ENCODE results near the gene POSTN. TPM values are rescaled to one million over a fixed set of nuclear protein-coding genes. Genes with fewer than 3 reads are reported as not detected.

POSTN gene
- total RNA-seq, 1 experiment from 2014 or later: 0.33 TPM

DNA sequence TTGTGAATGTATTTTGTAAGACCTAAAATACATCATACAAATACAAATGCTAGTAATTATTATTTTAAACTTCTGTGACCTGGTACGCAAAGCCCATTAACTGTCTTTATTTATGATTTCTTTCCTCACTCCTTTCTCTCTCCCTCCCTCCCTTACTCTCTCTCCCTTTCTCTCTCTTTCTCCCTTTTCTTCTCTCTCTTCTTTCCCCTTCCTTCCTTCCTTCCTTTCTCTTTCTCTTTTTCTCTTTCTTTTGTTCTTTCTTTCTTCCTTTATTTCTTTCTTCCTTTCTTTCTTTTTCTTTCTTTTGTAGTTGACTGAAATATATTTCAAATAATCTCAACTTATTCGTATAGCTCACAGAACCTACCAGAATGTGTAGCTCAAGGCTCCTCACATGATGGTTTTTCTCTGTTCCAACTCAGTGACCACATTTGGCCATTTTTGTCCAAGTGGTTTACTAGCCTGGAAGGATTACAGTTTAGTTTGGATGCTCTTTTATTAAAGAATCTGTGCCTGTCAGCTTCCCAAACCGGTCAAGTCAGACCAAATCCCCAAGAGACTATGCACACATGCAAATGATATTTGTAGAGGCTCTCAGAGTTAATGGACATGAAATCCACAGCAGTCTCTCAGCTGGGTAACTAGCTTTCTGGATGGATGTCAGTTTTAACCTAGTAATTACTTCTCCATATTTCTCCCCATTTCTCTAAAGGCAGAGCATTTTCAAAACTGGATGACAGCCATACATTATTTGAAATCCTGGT, 71.7 kb downstream of the POSTN start:
- Histone ChIP-seq H3K4me2 (ENCODE audit: insufficient read depth, insufficient read length, low read length) (no peak overlapping the region), H4K8ac (replicated peaks; ENCODE audit: insufficient read length, low read depth, low read length) (no peak overlapping the region), H2BK20ac (ENCODE audit: low read depth, low read length, poor library complexity, severe bottlenecking) (no peak overlapping the region), H4K91ac (ENCODE audit: insufficient read length, low read depth, low read length) (no peak overlapping the region), H4K20me1 (ENCODE audit: control insufficient read depth, insufficient read depth, insufficient read length) (no peaks in the 10 kb centered on the region), H3K56ac (ENCODE audit: insufficient read length, low read depth, low read length) (no peak overlapping the region), H2AFZ (ENCODE audit: low read length) (no peak overlapping the region), H4K5ac (ENCODE audit: insufficient read length, low read depth, low read length) (no peak overlapping the region), H2BK5ac (ENCODE audit: insufficient read length, low read length) (no peak overlapping the region), H3K79me2 (ENCODE audit: insufficient read depth, low read length) (no peaks in the 10 kb centered on the region), H3K23me2 (ENCODE audit: insufficient read length, low read depth, low read length, poor library complexity, severe bottlenecking) (no peaks in the 10 kb centered on the region), H3K27ac (ENCODE audit: insufficient read length, low read depth, low read length) (no peak overlapping the region), H3K23ac (ENCODE audit: insufficient read length, low read depth, low read length) (no peak overlapping the region), H3K9me3 (ENCODE audit: control insufficient read depth, low read depth, low read length) (no peaks in the 10 kb centered on the region), H3K79me1 (ENCODE audit: insufficient read depth, low read depth, low read length, poor library complexity, severe bottlenecking) (no peaks in the 10 kb centered on the region), H2AK5ac (ENCODE audit: insufficient read length, low read length) (no peak overlapping the region), H3K4me1 (ENCODE audit: insufficient read depth, low read length) (no peaks in the 10 kb centered on the region), H3K18ac (ENCODE audit: insufficient read length, low read depth, low read length) (no peak overlapping the region), H2BK120ac (ENCODE audit: low read depth, low read length, poor library complexity, severe bottlenecking) (no peak overlapping the region), H3K14ac (ENCODE audit: insufficient read depth, low read length) (no peak overlapping the region), H3K4ac (ENCODE audit: low read depth, low read length) (no peak overlapping the region), H3T11ph (ENCODE audit: low read length) (no peak overlapping the region), H3K27me3 (ENCODE audit: insufficient read depth, low read length) (no peaks in the 10 kb centered on the region; the same call in 1 of the 2 replicates), H3K9ac (ENCODE audit: extremely low read depth, insufficient read length, low read length) (no peak overlapping the region), H2BK15ac (ENCODE audit: low read depth, low read length) (no peak overlapping the region), H2BK12ac (ENCODE audit: insufficient read length, low read depth, low read length) (no peak overlapping the region)
- Mint-ChIP-seq H3K27ac (no peak overlapping the region), H3K4me3 (no peak overlapping the region), H3K9me3 (peaks cover 6 to 7% of the 10 kb centered on the region in 2 experiments), H3K27me3 (ENCODE audit: low read depth) (no peaks in the 10 kb centered on the region), H3K36me3 (ENCODE audit: insufficient read depth in 1 of 3, low read depth in 3 of 3) (peaks cover 0 to 7% (median 5%) of the 10 kb centered on the region in 3 experiments; a peak in 4 of 7 replicates), H3K4me1 (peaks cover 5 to 7% of the 10 kb centered on the region in 2 experiments; a peak in 3 of 4 replicates)
- WGBS (ENCODE audit: extremely low coverage, insufficient read length, low lambda C conversion rate): no CpG with 5 or more reads among the region's 3 CpGs
- DNase-seq: no peak
- TF ChIP-seq, protein P1, sequence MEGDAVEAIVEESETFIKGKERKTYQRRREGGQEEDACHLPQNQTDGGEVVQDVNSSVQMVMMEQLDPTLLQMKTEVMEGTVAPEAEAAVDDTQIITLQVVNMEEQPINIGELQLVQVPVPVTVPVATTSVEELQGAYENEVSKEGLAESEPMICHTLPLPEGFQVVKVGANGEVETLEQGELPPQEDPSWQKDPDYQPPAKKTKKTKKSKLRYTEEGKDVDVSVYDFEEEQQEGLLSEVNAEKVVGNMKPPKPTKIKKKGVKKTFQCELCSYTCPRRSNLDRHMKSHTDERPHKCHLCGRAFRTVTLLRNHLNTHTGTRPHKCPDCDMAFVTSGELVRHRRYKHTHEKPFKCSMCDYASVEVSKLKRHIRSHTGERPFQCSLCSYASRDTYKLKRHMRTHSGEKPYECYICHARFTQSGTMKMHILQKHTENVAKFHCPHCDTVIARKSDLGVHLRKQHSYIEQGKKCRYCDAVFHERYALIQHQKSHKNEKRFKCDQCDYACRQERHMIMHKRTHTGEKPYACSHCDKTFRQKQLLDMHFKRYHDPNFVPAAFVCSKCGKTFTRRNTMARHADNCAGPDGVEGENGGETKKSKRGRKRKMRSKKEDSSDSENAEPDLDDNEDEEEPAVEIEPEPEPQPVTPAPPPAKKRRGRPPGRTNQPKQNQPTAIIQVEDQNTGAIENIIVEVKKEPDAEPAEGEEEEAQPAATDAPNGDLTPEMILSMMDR (conservative IDR thresholded peaks at IDR 0.05): no peak

Data from H9 (cell line).